Suprapubic skin (tissue), 3 donors: Measurements from ENCODE around the gene PPP2R5C.

Experiments used
- EP300 ChIP-seq: sonication (generic); formaldehyde crosslinking; IDR thresholded peaks from one replicate; pipeline ENCODE4 v1.6.1; 2017; ENCODE audit warnings: antibody characterized with exemption
- POLR2A ChIP-seq, 2 donors: fragments of 450-650 bp; IDR thresholded peaks; one replicate each; pipeline ENCODE4 v1.6.1; 2017; ENCODE audit warnings: antibody characterized with exemption in 2 of 2, mild to moderate bottlenecking in 2 of 2, moderate library complexity in 2 of 2
- TF ChIP-seq, protein P1 (sequence below), 2 donors: fragments of 200-600 bp in 1 of 2; fragments of 450-650 bp in 1 of 2; sonication (generic) in 1 of 2; IDR thresholded peaks; one replicate each; pipeline ENCODE4 v1.5.1; 2016 to 2019; ENCODE audit warnings: antibody characterized with exemption in 2 of 2, mild to moderate bottlenecking in 1 of 2, moderate library complexity in 1 of 2

DNA sequence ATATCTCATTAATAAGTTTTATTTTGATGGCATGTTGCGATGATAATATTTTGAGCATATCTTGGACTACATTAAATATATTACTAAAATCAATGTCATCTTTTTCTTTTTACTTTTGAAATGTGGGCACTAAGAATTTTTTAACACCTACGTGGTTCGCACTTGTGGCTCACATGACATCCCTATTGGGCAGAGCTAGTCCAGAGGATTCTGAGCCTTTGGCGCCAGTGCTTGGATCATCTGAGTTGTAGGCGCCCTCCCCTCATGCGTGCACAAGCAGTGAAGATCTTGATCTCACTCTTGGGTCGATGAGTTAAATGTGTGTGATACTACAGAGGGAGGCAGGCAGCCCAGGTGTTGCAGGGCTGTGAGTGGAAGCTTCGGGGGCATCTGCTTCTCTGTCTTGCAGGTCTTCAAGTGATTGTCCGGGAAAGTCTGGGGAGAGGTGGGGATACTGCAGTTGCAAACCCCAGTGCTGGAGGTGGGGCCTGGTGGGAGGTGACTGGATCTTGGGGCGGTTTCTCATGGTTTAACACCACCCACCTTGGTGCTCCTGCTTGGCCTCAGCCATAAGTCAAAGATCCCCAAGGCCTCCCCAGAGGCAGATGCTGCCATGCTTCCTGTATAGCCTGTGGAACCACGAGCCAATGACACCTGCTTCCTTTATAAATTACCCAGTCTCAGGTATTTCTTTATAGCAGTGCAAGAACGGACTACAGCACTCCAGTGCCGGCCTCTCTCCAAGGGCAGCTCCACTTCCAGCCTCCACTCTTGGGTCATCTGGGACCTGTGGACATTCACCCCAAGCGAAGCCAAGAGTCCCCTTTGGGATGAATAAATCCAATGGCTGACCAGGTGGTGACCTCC lies 46.1 kb upstream of the PPP2R5C start:
- TF ChIP-seq POLR2A (IDR thresholded peaks at IDR 0.05) (no peak), EP300 (no peak)
- TF ChIP-seq, protein P1, sequence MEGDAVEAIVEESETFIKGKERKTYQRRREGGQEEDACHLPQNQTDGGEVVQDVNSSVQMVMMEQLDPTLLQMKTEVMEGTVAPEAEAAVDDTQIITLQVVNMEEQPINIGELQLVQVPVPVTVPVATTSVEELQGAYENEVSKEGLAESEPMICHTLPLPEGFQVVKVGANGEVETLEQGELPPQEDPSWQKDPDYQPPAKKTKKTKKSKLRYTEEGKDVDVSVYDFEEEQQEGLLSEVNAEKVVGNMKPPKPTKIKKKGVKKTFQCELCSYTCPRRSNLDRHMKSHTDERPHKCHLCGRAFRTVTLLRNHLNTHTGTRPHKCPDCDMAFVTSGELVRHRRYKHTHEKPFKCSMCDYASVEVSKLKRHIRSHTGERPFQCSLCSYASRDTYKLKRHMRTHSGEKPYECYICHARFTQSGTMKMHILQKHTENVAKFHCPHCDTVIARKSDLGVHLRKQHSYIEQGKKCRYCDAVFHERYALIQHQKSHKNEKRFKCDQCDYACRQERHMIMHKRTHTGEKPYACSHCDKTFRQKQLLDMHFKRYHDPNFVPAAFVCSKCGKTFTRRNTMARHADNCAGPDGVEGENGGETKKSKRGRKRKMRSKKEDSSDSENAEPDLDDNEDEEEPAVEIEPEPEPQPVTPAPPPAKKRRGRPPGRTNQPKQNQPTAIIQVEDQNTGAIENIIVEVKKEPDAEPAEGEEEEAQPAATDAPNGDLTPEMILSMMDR (IDR thresholded peaks at IDR 0.05): no peak
